Liver (tissue), 9 donors: ENCODE data around the gene CT45A1. TPM values are rescaled to one million over a fixed set of nuclear protein-coding genes. Genes with fewer than 3 reads are reported as not detected.
A peak's percentile ranks its signal among the peaks of the same experiment; 100 is the strongest.
"Not testable (repeated sequence)": the region's sequence is repeated elsewhere in the genome, so short reads cannot be mapped to it uniquely, and the experiment has no call there.

Experiments
- DNase-seq: peaks from one replicate; pipeline ENCODE4 v3.0.0-alpha.2; 2017; ENCODE audit warnings: low spot score
- H3K27ac ChIP-seq, 2 donors: one replicate each; pipeline ENCODE4 v1.7.0; 2013; ENCODE audit warnings: inconsistent platforms in 2 of 2, low read length in 2 of 2, control low read depth in 1 of 2, low read depth in 1 of 2, mild to moderate bottlenecking in 1 of 2
- H3K27me3 ChIP-seq, 4 donors: one replicate each; pipeline versions ENCODE4 v1.6.1 to v1.7.0; 2013; ENCODE audit warnings: low read length in 3 of 4, inconsistent platforms in 1 of 4, mild to moderate bottlenecking in 1 of 4, moderate library complexity in 1 of 4; ENCODE audit not compliant: control insufficient read depth in 4 of 4, insufficient read depth in 4 of 4
- H3K36me3 ChIP-seq, 4 donors: one replicate each; pipeline versions ENCODE4 v1.6.1 to v1.7.0; 2013; ENCODE audit warnings: low read length in 3 of 4, mild to moderate bottlenecking in 3 of 4, low read depth in 1 of 4, moderate library complexity in 1 of 4; ENCODE audit not compliant: control insufficient read depth in 4 of 4, insufficient read depth in 3 of 4
- H3K4me1 ChIP-seq, 4 donors: one replicate each; pipeline versions ENCODE4 v1.6.1 to v1.7.0; 2013; ENCODE audit warnings: low read length in 3 of 4, mild to moderate bottlenecking in 3 of 4, moderate library complexity in 1 of 4; ENCODE audit not compliant: control insufficient read depth in 4 of 4, insufficient read depth in 4 of 4
- H3K4me3 ChIP-seq, 3 donors: one replicate each; pipeline versions ENCODE4 v1.6.1 to v1.7.0; 2013; ENCODE audit warnings: low read length in 3 of 3, control low read depth in 1 of 3, low read depth in 1 of 3, mild to moderate bottlenecking in 1 of 3
- H3K9ac ChIP-seq, 2 donors: one replicate each; pipeline ENCODE4 v1.7.0; 2013; ENCODE audit warnings: low read length in 2 of 2, mild to moderate bottlenecking in 2 of 2, moderate library complexity in 2 of 2, control low read depth in 1 of 2, low read depth in 1 of 2
- H3K9me3 ChIP-seq, 4 donors: one replicate each; pipeline versions ENCODE4 v1.6.1 to v1.7.0; 2013; ENCODE audit warnings: low read length in 3 of 4; ENCODE audit not compliant: control insufficient read depth in 4 of 4
- ATF3 ChIP-seq: IDR thresholded peaks from 2 replicates; pipeline ENCODE4 v1.6.1; 2016; ENCODE audit warnings: antibody characterized with exemption
- CTCF ChIP-seq: fragments of 150-350 bp; IDR thresholded peaks from 2 replicates; pipeline ENCODE4 v1.5.1; 2017; ENCODE audit warnings: improper control_type of control experiment, low read depth, low read length; ENCODE audit not compliant: missing input control
- EGR1 ChIP-seq, 2 donors: IDR thresholded peaks; 2 replicates each; pipeline ENCODE4 v1.6.1; 2016 to 2018; ENCODE audit warnings: antibody characterized with exemption in 2 of 2, low read depth in 2 of 2
- FOXA1 ChIP-seq: IDR thresholded peaks from 2 replicates; pipeline ENCODE4 v1.6.1; 2016; ENCODE audit warnings: antibody characterized with exemption
- FOXA2 ChIP-seq: IDR thresholded peaks from 2 replicates; pipeline ENCODE4 v1.6.1; 2016; ENCODE audit warnings: antibody characterized with exemption
- GABPA ChIP-seq, 2 donors: IDR thresholded peaks in 1 of 2; conservative IDR thresholded peaks in 1 of 2; 2 replicates each; pipeline ENCODE4 v1.6.1; 2016; ENCODE audit warnings: antibody characterized with exemption in 2 of 2, mild to moderate bottlenecking in 1 of 2, moderate library complexity in 1 of 2
- HNF4A ChIP-seq, 2 donors: conservative IDR thresholded peaks; 2 replicates each; pipeline ENCODE4 v1.6.1; 2016; ENCODE audit warnings: antibody characterized with exemption in 2 of 2, mild to moderate bottlenecking in 2 of 2
- HNF4G ChIP-seq: IDR thresholded peaks from 2 replicates; pipeline ENCODE4 v1.6.1; 2016; ENCODE audit warnings: antibody characterized with exemption
- JUND ChIP-seq, 2 donors: IDR thresholded peaks; 2 replicates each; pipeline ENCODE4 v1.6.1; 2016; ENCODE audit warnings: antibody characterized with exemption in 2 of 2
- MAX ChIP-seq: IDR thresholded peaks from 2 replicates; pipeline ENCODE4 v1.6.1; 2016; ENCODE audit warnings: antibody characterized with exemption
- NR2F2 ChIP-seq: IDR thresholded peaks from 2 replicates; pipeline ENCODE4 v1.6.1; 2016; ENCODE audit warnings: antibody characterized with exemption
- RAD21 ChIP-seq, 2 donors: IDR thresholded peaks; 2 replicates each; pipeline ENCODE4 v1.6.1; 2016; ENCODE audit warnings: antibody characterized with exemption in 2 of 2, mild to moderate bottlenecking in 2 of 2
- REST ChIP-seq: IDR thresholded peaks from 2 replicates; pipeline ENCODE4 v1.6.1; 2016; ENCODE audit warnings: antibody characterized with exemption, mild to moderate bottlenecking
- RXRA ChIP-seq, 2 donors: IDR thresholded peaks; 2 replicates each; pipeline ENCODE4 v1.6.1; 2017 to 2018; ENCODE audit warnings: antibody characterized with exemption in 2 of 2, mild to moderate bottlenecking in 1 of 2
- SP1 ChIP-seq: IDR thresholded peaks from 2 replicates; pipeline ENCODE4 v1.6.1; 2018; ENCODE audit warnings: antibody characterized with exemption, mild to moderate bottlenecking
- TAF1 ChIP-seq: conservative IDR thresholded peaks from 2 replicates; pipeline ENCODE4 v1.6.1; 2016; ENCODE audit warnings: antibody characterized with exemption, mild to moderate bottlenecking
- YY1 ChIP-seq: IDR thresholded peaks from 2 replicates; pipeline ENCODE4 v1.6.1; 2016; ENCODE audit warnings: antibody characterized with exemption, mild to moderate bottlenecking
- ZBTB33 ChIP-seq: IDR thresholded peaks from 2 replicates; pipeline ENCODE4 v1.6.1; 2016; ENCODE audit warnings: antibody characterized with exemption
- WGBS: extraction: QIAGEN DNeasy Blood & Tissue Kit; methylation state at CpG from one replicate; pipeline ENCODE4 v1.1.7; 2013; 5-methylcytosine and 5-hydroxymethylcytosine counted together
- polyA plus RNA-seq, 2 donors: library from polyadenylated mRNA; stranded (reverse) in 1 of 2; unstranded in 1 of 2; fragments of 200-250 nt in 1 of 2; fragments of >200 nt in 1 of 2; fragmentation: Nextera tagmentation in 1 of 2; extraction: Ambion mirVana in 1 of 2; gene quantifications; one replicate each; pipeline versions ENCODE4 v1.2.1 to v1.2.3, GENCODE V29; 2013 to 2015
- total RNA-seq, 2 donors: library from RNA; depleted of rRNA; stranded (reverse); fragments of >200 nt; gene quantifications; one replicate each; pipeline ENCODE4 v1.2.3, GENCODE V29; 2014
- donor health status: healthy.
- donor health status: healthy.
- donor health status: healthy.
- donor health status: healthy.
- donor health status: healthy.

CT45A1 gene
- total and polyA plus RNA-seq, 4 donors = not detected

- peak; percentile 36 for DNase-seq
- Histone ChIP-seq H3K4me1 (no peaks in the 10 kb centered on the region), H3K36me3 (no peaks in the 10 kb centered on the region), H3K9ac (no peak overlapping the region), H3K9me3 (no peaks in the 10 kb centered on the region), H3K27ac (no peak overlapping the region), H3K27me3 (no peaks in the 10 kb centered on the region), H3K4me3 (no peak overlapping the region)
- 62% methylated on average over 18 of the region's 18 CpGs for WGBS
- TF ChIP-seq CTCF = peak; percentile 17
- no peak for TF ChIP-seq SP1
- TF ChIP-seq RAD21 (IDR thresholded peaks at IDR 0.05) = no peak
Measured at GRCh38 chrX:135740681-135741149, 27.3 kb downstream of the CT45A1 start.

- H3K9ac ChIP-seq = no peak overlapping the region
- no peak for DNase-seq
- H3K4me1 ChIP-seq = no peaks in the 10 kb centered on the region
- no peaks in the 10 kb centered on the region for H3K27me3 ChIP-seq
- no peak overlapping the region for H3K4me3 ChIP-seq
- H3K27ac ChIP-seq = no peak overlapping the region
- TF ChIP-seq NR2F2 = no peak
- no peak for TF ChIP-seq HNF4G
- TF ChIP-seq YY1 = no peak
- no peak for TF ChIP-seq ZBTB33
- no peak for TF ChIP-seq ATF3
- no peak for TF ChIP-seq FOXA2
- TF ChIP-seq EGR1 (IDR thresholded peaks at IDR 0.05; ENCODE audit: low read depth in 2 of 2) = no peak
- no peak for TF ChIP-seq RAD21 (IDR thresholded peaks at IDR 0.05)
- TF ChIP-seq CTCF = no peak
- TF ChIP-seq MAX = no peak
- TF ChIP-seq HNF4A (conservative IDR thresholded peaks at IDR 0.05) = no peak
- TF ChIP-seq FOXA1 = no peak
- no peak for TF ChIP-seq REST
- TF ChIP-seq TAF1 = no peak
- TF ChIP-seq JUND (IDR thresholded peaks at IDR 0.05) = no peak
- no peak for TF ChIP-seq RXRA (IDR thresholded peaks at IDR 0.05)
- no peak for TF ChIP-seq GABPA (IDR thresholded peaks at IDR 0.05 in 1 of 2, conservative IDR thresholded peaks at IDR 0.05 in 1 of 2)
- TF ChIP-seq SP1 = no peak
- H3K36me3 ChIP-seq = no peaks in the 10 kb centered on the region
- WGBS = 86% methylated on average over 23 of the region's 23 CpGs
- H3K9me3 ChIP-seq = no peaks in the 10 kb centered on the region
Measured at GRCh38 chrX:135741192-135741715, 27.8 kb downstream of the CT45A1 start.

GRCh38 chrX:135744739-135745138 is 31.3 kb downstream of the CT45A1 start:
- H3K36me3 ChIP-seq, H3K4me3 ChIP-seq, H3K9ac ChIP-seq, DNase-seq, H3K9me3 ChIP-seq, H3K4me1 ChIP-seq, H3K27ac ChIP-seq, H3K27me3 ChIP-seq: not testable (repeated sequence)
- WGBS = 89% methylated on average over 4 of the region's 4 CpGs
